HepG2 (cell line): ENCODE data around the gene HADHA. TPM values are rescaled to one million over a fixed set of nuclear protein-coding genes. Genes with fewer than 3 reads are reported as not detected.
A peak's percentile ranks its signal among the peaks of the same experiment; 100 is the strongest.

Experiments
- ATF2 ChIP-seq: sonication (generic); formaldehyde crosslinking; IDR thresholded peaks from 2 replicates; pipeline ENCODE4 v1.4.0; 2020; ENCODE audit warnings: missing genetic modification reagents
- ATF7 ChIP-seq, 2 experiments: fragments of 450-650 bp in 1 of 2; sonication (generic) in 1 of 2; formaldehyde crosslinking in 1 of 2; IDR thresholded peaks; 2 replicates each; pipeline versions ENCODE4 v1.4.0 to v1.6.1; 2016 to 2020; ENCODE audit warnings: antibody characterized with exemption in 1 of 2, mild to moderate bottlenecking in 1 of 2, missing genetic modification reagents in 1 of 2
- CTCF ChIP-seq: sonication (generic); formaldehyde crosslinking; IDR thresholded peaks from 2 replicates; pipeline ENCODE4 v1.5.0; 2020; ENCODE audit warnings: mild to moderate bottlenecking, missing genetic modification reagents, moderate library complexity
- DPF2 ChIP-seq: sonication (generic); formaldehyde crosslinking; IDR thresholded peaks from 2 replicates; pipeline ENCODE4 v1.4.0; 2020; ENCODE audit warnings: mild to moderate bottlenecking, low read depth, missing genetic modification reagents, borderline replicate concordance
- GABPA ChIP-seq, 2 experiments: IDR thresholded peaks; 2 replicates each; pipeline ENCODE4 v1.6.1; 2011 to 2016; ENCODE audit warnings: low read depth in 2 of 2, low read length in 1 of 2, missing biosample characterization in 1 of 2, missing genetic modification characterization in 1 of 2
- HNF4A ChIP-seq: sonication (generic); formaldehyde crosslinking; IDR thresholded peaks from 2 replicates; pipeline ENCODE4 v1.4.0; 2020; ENCODE audit warnings: missing genetic modification reagents
- IRF1 ChIP-seq: sonication (generic); formaldehyde crosslinking; IDR thresholded peaks from 2 replicates; pipeline ENCODE4 v1.4.0; 2020; ENCODE audit warnings: low read depth, mild to moderate bottlenecking, missing genetic modification reagents
- KLF11 ChIP-seq: IDR thresholded peaks from 2 replicates; pipeline ENCODE4 v1.6.1; 2016; ENCODE audit warnings: missing compliant biosample characterization
- KLF9 ChIP-seq: IDR thresholded peaks from 2 replicates; pipeline ENCODE4 v1.6.1; 2016; ENCODE audit warnings: low read depth
- MEF2D ChIP-seq: sonication (generic); formaldehyde crosslinking; IDR thresholded peaks from 2 replicates; pipeline ENCODE4 v1.5.1; 2020; ENCODE audit warnings: mild to moderate bottlenecking, missing genetic modification reagents
- NKX3-1 ChIP-seq: sonication (generic); formaldehyde crosslinking; IDR thresholded peaks from 2 replicates; pipeline ENCODE4 v1.5.0; 2020; ENCODE audit warnings: missing genetic modification reagents
- NR0B2 ChIP-seq: sonication (generic); formaldehyde crosslinking; IDR thresholded peaks from 2 replicates; pipeline ENCODE4 v1.4.0; 2020; ENCODE audit warnings: mild to moderate bottlenecking, missing genetic modification reagents
- RFX5 ChIP-seq: IDR thresholded peaks from 2 replicates; pipeline ENCODE4 v1.6.1; 2011; ENCODE audit warnings: low read depth, low read length, improper control_type of control experiment
- SAP130 ChIP-seq: IDR thresholded peaks from 2 replicates; pipeline ENCODE4 v1.6.1; 2016; ENCODE audit warnings: low read depth
- SNAPC2 ChIP-seq: sonication (generic); formaldehyde crosslinking; IDR thresholded peaks from 2 replicates; pipeline ENCODE4 v1.8.1; 2022; ENCODE audit warnings: mild to moderate bottlenecking, missing genetic modification reagents
- SUZ12 ChIP-seq: fragments of 150-350 bp; IDR thresholded peaks from 2 replicates; pipeline ENCODE4 v1.6.1; 2014; ENCODE audit warnings: low read depth, low read length
- SYNCRIP ChIP-seq: fragments of 200-400 bp; formaldehyde crosslinking; IDR thresholded peaks from 2 replicates; pipeline ENCODE4 v1.6.1; 2018; ENCODE audit warnings: mild to moderate bottlenecking, low read depth, low read length; ENCODE audit not compliant: insufficient read depth
- TGIF2 ChIP-seq: IDR thresholded peaks from 2 replicates; pipeline ENCODE4 v1.6.1; 2016; ENCODE audit warnings: control low read depth, missing compliant biosample characterization
- TP53 ChIP-seq: sonication (generic); formaldehyde crosslinking; conservative IDR thresholded peaks from 2 replicates; pipeline ENCODE4 v1.4.0; 2020; ENCODE audit warnings: missing genetic modification reagents
- ZBTB14 ChIP-seq: sonication (generic); formaldehyde crosslinking; IDR thresholded peaks from 2 replicates; pipeline ENCODE4 v1.4.0; 2020; ENCODE audit warnings: missing genetic modification reagents
- ZBTB25 ChIP-seq: IDR thresholded peaks from 2 replicates; pipeline ENCODE4 v1.6.1; 2018; ENCODE audit warnings: missing genetic modification reagents
- ZNF577 ChIP-seq: sonication (generic); formaldehyde crosslinking; IDR thresholded peaks from 2 replicates; pipeline ENCODE4 v1.4.0; 2020; ENCODE audit warnings: mild to moderate bottlenecking, low read depth, missing genetic modification reagents, borderline replicate concordance
- ZNF777 ChIP-seq: sonication (generic); formaldehyde crosslinking; IDR thresholded peaks from 2 replicates; pipeline ENCODE4 v1.4.0; 2020; ENCODE audit warnings: missing genetic modification reagents
- ZNF782 ChIP-seq: sonication (generic); formaldehyde crosslinking; IDR thresholded peaks from 2 replicates; pipeline ENCODE4 v1.4.0; 2020; ENCODE audit warnings: missing genetic modification reagents, mild to moderate bottlenecking, borderline replicate concordance
- polyA plus RNA-seq, 8 experiments: library from polyadenylated mRNA; depleted of rRNA in 3 of 8; stranded (reverse) in 7 of 8; unstranded in 1 of 8; fragments of >200 nt; fragmentation: Illumina TruSeq in 4 of 8; extraction: Trizol in 4 of 8; gene quantifications; 2 replicates each; pipeline versions ENCODE4 v1.2.1 to v1.2.3, GENCODE V29; 2011 to 2016; ENCODE audit warnings: low read depth in 4 of 8, missing spikeins in 1 of 8, mixed read lengths in 1 of 8; ENCODE audit not compliant: insufficient read depth in 1 of 8
- total RNA-seq, 5 experiments: library from RNA; depleted of rRNA; stranded (reverse); fragments of >200 nt; fragmentation: Illumina TruSeq; extraction: Trizol; gene quantifications; 2 replicates each; pipeline ENCODE4 v1.2.3, GENCODE V29; 2016; ENCODE audit warnings: low read depth in 1 of 5

The HADHA gene
- total and polyA plus RNA-seq, 2 of the 13 experiments (the other 11 are each of a cell fraction or from before 2014, with no cell fraction given): 102 to 270 TPM

- TF ChIP-seq CTCF (CRISPR knock-in tag) (peak; percentile 60), ATF2 (CRISPR knock-in tag) (no peak), ATF7 (IDR thresholded peaks at IDR 0.05) (no peak), ATF7 (CRISPR knock-in tag; IDR thresholded peaks at IDR 0.05) (no peak), ZBTB25 (CRISPR knock-in tag) (no peak), SYNCRIP (no peak), ZNF782 (CRISPR knock-in tag) (no peak), KLF9 (CRISPR knock-in tag) (no peak), DPF2 (CRISPR knock-in tag) (no peak), NKX3-1 (CRISPR knock-in tag) (no peak), MEF2D (CRISPR knock-in tag) (no peak), NR0B2 (no peak), KLF11 (no peak), HNF4A (CRISPR knock-in tag) (no peak), RFX5 (no peak), ZBTB14 (CRISPR knock-in tag) (peak; percentile 71), IRF1 (no peak), SNAPC2 (CRISPR knock-in tag) (no peak), ZNF777 (CRISPR knock-in tag) (peak; percentile 60; the same call in 1 of the 2 replicates), SUZ12 (no peak), TGIF2 (CRISPR knock-in tag) (no peak), GABPA (IDR thresholded peaks at IDR 0.05; ENCODE audit: low read depth, low read length) (no peak), GABPA (CRISPR knock-in tag; IDR thresholded peaks at IDR 0.05; ENCODE audit: low read depth) (no peak), SAP130 (CRISPR knock-in tag) (no peak), ZNF577 (no peak), TP53 (CRISPR knock-in tag) (no peak)
Observed at GRCh38 chr2:26184555-26185303, 59.7 kb downstream of the HADHA start (continued).
